GM18526 (cell line): ENCODE results near the gene SLC52A3.

Experiments used
- POLR2A ChIP-seq: IDR thresholded peaks from 3 replicates; pipeline ENCODE4 v1.6.1; 2011; ENCODE audit not compliant: insufficient read length; ENCODE audit errors: extremely low read depth

The SLC52A3 gene

DNA sequence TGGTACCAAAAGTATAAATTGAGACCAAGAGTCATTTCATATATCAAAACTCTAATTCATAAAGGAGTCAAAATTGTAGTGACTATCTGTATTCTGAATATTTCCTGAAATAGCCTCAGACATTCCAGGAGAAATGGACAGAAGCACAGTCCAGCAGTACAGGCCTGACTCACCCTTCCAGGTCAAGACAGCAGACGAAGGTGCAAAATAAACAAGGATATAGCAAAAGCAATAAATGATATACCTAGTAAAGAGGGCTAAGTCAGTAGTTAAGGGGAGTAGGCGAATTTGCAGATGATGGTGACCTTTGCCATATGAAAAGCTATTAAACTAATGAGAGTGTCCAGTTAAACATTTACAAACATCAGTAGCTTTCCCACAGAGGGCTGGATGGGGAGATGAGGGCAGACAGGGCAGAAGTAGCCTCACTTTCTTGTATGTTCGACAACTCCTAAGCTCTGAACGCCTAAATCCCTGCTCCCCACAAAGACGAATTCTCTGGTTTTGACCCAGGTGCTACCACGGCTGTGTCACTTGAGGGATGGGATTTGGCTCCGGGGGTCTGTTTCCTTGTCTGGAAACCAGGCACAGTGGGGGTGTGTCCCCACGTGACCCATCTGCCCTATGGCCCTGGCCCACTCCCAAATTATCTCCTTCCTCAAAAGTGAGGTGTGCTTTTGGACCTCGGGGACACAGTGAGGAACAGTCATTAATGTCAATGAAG, 3.6 kb upstream of the SLC52A3 start:
- TF ChIP-seq POLR2A: no peak

DNA sequence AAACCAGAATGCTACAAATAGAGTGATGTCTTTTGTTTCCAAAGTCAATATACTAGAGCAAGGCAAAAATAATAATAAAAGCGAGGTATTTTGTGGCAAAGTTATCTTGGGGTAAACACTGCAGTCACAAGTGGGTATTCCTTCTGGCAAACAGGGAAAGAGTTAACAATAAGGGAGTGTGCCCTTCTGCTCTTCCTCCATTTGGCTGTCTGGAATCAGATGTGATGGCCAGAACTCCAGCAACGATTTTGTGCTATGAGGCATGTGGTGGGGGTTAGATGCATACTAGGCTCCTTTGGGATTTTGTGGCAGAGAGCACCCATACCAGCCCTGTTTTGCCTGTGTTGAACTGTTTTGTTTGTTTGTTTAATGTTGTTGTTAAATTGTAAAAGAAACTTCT, 2.4 kb upstream of the SLC52A3 start:
- TF ChIP-seq POLR2A: no peak

DNA sequence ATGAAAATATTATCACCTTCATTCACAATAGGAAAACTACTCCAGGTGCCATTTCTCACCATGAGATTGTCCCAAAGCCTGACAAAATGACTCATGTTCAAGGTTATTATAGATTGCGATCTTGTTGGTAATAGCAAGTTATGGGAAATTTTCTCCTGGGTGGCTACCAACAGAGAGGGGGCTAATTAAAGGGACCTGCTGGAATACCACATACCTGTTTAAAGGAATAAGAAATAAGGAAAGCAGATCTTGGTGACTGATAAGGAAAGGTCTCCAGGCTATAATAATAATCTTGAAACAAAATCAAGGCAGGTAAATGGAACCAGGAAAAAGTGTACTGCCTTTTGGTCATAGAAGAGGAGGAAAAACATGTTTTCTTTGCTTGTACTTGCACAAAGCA, 1.4 kb downstream of the SLC52A3 start:
- no peak for TF ChIP-seq POLR2A

DNA sequence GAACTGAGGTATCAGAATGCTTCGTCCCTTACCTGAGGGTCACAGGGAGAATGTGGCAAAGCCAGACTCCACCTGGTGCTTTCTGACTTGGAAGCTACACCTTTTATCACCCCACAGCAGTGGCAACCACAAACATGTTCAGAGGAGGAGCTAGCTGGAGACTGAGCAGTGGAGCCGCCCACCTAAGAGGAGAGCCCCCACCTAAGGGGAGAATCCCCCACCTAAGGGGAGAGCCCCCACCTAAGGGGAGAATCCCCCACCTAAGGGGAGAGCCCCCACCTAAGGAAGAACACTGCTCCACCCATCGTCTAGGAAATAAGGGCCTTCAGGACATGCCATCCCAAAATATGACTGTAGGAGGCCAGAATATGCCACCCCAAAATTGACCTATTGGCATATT, 4.0 kb downstream of the SLC52A3 start:
- no peak for TF ChIP-seq POLR2A

DNA sequence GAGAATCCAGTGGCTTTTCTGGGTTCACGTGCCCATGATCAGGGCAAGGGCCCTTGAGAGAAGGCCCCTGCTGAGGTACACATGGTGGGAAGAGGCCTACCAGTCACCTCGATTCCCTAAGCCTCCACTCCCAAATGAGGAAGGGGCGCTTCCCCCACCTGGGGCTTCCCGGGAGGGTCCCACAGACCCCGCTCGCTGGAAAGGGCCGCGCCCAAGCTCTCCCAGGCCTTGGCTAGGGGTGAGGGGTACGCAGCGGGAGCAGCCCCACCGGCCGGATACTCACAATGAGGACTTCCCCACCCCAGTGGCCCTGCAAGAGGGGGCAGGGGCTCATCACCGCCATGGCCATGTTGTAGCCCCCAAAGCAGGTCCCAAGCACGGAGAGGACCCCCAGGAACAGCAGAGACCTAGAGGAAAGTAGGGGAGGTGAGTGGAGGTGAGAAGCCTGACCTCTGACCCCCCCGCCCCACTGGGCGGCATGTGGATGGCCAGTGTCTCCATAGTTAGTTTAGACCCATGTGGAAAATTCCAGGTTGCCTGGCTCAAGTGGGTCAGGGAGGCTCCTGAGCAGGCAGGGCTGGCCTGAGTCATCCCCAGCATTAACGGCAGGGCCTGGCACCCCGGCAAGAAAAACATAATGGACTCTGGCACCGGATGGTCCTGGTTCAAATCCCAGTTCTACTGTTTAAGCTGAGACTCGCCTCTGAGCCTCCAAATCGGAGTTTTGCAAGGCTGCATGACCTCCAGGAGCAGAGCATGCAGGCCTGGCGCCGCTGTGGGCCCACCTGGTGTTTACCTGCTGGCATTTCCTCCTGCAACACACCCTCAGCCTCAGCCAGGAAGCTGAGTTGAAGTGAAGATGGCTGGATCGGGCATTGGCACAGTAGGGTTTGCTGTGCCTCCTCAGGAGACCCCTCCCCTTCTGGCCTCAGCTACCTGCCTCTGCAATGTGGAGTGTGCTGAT, 6.6 kb downstream of the SLC52A3 start:
- TF ChIP-seq POLR2A: no peak

DNA sequence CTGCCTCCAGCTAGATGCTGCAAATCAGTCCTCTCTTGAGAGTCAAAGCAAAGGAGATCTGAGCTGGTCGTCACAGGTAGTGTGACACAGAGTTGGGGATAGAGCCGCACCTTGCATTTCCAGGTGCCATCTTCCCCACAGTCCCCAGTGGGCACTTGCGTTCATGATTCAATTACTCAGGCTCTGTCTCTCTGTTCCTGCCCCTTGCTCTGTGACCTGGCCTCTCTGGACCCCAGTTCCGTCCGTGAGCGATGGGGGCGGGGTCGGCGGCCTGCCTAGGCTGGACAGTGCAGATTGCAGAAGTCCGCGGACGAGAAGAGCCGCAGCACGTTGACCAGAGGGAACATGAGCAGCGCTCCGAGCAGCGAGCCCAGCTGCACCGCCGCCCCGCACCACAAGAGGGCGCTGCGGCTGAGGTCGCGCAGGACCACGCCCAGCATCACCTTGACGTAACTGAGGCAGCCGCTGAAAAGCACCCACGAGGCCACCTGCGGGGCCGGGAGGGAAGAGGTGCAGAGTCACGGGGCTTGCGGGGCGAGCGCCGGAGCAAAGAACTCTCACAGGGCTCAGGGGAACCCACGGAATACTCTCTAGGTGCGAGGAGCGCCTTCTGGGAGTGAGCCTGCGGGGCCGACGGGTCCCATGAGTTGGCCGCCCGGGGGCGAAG, 7.4 kb downstream of the SLC52A3 start:
- TF ChIP-seq POLR2A: no peak

DNA sequence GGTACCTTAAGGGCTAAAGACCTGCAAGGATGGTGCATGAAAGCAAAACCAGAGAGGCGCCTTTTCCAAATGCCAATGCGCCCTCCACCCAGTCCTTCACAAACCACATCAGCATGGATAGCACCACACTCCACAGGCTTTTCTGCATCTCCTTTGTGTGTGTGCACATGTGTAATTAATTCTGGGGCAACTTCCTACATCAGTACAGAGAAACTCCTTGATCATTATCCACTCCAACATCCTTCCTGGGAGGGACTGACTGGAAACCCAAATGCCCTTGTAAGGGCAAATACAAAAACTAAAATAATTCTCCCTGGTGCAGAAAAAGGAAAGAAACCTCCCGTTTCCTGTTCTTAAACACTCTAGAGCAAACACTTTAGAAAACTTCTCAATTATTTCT, 10.8 kb downstream of the SLC52A3 start:
- no peak for TF ChIP-seq POLR2A

DNA sequence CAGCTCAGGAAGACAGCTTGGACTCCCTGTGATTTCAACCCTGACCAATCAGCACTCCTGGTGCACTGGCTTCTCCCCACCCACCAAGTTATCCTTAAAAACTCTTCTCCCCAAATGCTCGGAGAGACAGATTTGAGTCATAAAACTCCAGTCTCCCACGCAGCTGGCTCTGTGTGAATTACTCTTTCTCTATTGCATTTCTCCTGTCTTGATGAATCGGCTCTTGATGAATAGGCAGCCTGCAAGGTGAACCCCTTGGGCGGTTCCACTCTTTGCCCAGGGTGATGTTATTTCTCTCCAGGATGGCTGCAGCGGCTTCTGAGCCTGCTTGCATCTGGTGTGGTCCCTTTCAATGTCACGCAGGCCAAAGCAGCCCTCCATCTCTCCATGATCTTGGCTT, 12.4 kb downstream of the SLC52A3 start:
- no peak for TF ChIP-seq POLR2A

DNA sequence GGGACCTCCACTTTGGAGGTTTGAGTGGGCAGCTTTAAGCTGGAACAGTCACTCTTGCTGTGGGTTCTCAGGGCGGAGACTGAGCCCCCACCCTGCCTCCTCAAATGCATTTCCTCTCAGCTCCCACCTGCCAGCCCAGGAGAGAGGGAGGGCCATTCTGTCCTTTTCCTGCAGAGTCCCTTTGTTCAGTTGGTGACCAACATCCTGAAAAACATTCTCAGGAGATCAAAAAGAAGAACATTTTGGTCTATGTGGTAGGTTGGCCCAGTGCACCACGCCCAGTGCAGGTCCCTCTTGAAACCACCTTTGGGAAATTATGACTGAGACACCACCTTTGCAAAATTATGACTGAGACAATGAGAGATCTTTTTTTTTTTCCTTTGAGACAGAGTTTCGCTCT, 13.4 kb downstream of the SLC52A3 start:
- TF ChIP-seq POLR2A: no peak

DNA sequence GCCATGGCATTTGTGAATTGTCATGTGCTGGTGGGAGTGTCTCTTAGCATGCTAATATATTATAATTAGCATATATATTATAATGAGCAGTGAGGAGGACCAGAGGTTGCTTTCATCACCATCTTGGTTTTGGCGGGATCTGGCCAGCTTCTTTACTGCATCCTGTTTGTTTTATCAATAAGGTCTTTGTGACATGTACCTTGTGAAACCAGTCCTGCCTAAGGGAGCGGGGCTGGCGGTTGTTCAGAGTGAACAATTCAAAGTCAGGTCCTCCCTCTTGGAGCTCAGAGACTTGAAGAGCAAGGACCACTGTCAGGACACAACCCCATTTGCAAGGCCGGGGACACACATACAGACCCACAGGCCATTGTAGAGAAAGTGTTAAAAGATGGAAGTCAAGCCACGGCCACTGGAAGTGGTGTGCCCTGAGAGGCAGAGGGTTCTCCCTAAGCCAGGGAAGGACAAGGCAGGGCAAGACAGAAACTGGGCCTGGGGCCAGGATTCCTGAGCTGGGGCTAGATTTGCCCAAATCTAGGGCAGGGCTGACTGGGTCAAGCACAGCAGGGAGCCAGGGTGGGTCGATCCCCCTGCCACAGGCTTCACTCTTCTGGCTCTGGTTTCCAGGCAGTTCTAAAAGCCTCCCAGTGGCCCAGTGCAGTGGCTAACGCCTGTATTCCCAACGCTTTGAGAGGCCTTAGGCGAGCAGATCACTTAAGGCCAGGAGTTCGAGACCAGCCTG, 14.2 kb downstream of the SLC52A3 start:
- no peak for TF ChIP-seq POLR2A

DNA sequence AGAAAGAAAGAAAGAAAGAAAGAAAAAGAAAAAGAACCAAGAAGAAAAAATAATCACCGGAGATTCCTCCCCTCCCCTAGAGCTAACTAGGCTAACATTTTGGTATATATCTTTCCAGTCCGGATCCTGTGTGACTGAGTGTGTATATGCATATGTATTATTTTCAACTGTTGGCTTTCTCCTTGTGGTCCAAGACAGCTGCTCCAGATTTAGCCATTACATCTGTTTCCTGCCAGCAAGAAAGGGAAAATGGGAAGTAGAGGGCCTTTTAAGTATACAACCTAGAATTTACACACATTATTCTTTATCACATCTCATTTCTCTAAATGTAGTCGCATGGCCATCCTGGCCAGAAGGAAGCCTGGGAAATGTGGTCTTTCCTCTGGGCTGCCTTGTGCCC, 15.2 kb downstream of the SLC52A3 start:
- no peak for TF ChIP-seq POLR2A

DNA sequence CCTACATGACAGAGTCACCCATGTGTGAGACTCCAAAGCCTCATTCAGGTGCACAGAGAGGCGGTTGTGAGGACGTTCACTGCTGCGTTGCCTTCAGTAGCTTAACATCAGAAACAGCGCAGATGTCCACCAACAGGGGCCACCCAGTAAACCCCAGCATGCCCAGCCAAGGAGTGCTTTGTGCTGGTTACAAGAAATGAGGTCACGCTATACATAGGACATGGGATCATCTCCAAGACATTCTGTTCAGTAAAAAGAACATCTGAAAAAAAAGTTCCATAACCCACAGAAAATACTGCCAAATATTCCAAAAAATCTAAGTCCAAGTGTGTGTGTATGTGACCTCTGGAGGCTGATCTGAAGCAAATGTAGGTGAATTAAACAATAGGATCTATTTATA, 16.0 kb downstream of the SLC52A3 start:
- no peak for TF ChIP-seq POLR2A

DNA sequence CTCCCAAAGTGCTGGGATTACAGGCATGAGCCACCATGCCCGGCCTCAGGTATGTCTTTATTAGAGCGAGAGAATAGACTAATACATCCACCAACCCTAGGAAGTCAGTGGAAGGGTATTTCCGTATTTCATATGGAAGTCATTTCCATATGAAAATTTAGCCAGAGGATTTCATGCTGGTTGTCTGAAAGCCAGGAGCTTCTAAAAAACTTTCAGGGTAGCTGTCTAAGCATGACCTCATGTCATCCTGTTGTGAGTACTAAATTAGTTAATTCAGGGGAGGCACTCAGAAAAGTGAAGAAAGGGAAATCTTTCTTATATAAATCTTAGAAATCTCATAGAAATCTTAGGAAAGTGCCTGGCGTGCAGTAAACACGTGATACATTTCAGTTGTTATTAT, 16.5 kb downstream of the SLC52A3 start:
- no peak for TF ChIP-seq POLR2A

DNA sequence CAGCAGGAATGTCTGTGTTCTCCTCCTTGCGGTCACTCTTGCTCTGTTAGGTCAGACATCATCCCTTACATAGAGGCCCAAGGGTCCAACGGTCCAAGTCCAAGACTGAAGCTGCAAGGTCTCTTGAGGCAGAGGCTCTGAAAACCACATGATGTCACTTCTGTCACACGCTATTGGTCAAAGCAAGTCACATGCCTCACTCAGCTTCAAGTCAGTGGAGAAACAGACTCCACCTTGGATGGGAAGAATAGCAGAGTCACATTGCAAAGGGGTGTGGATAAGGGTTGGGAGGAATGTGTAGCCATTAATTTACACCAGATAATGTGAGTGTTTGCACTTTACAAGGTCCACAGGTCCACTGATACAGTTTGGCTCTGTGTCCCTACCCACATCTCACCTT, 17.5 kb downstream of the SLC52A3 start:
- TF ChIP-seq POLR2A: no peak

DNA sequence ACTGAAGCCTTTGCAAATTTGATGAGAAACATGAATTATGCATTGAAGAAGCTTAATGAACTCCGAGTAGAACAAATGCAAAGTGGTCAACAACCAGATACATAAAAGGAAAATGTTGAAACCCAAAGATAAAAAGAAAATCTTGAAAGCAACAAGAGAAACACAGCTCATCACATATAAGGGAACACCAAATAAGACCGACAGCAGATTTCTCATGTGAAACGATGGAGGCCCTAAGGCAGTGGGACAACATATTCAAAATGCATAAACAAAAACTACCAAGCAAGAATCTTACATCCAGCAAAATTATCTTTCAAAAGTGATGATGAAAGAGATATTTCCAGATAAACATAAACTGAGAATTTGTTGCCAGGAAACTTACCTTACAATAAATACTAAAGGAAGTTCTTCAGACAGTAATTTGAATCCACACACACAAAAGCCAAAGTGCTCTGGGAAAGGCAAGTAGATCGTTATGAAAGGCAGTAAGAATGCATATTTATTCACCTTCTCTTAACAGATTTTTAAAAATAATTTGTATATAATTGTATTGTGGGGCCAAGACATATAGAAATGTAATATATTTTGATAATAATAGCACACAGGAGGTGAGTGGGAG, 22.5 kb downstream of the SLC52A3 start:
- no peak for TF ChIP-seq POLR2A

DNA sequence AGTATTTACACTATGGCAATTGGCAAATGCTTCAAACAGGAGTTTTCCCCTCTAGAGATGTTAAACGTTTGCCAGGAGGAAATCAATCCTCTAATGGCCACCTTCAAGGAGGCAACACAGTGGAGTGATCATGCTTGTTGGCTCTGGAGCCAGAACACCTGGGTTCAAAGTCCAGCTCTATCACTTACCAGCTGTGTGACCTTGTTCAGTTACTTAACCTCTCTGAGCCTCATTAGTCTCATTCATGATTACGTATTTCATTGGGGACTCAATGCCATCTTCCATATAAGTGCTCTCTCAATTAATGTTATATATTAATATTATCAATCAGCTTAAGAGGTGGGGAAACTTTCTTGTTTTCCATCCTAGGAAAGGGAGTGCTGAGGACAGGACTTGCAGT, 26.1 kb downstream of the SLC52A3 start:
- TF ChIP-seq POLR2A: no peak
